A549 (cell line): ENCODE measurements around the gene SLC9A9. TPM values are rescaled to one million over a fixed set of nuclear protein-coding genes. Genes with fewer than 3 reads are reported as not detected.

Source experiments
- ATAC-seq, 2 experiments: fragments of 200-7000 bp in 1 of 2; fragments of >200 bp in 1 of 2; cut with Nextera tagmentation in 1 of 2; cut with Tn5 transposase in 1 of 2; 3 replicates each; pipeline versions ENCODE4 v1.8.0 to v1.9.1; 2018 to 2020; ENCODE audit warnings: mild to moderate bottlenecking in 1 of 2, moderate library complexity in 1 of 2
- CTCF ChIA-PET: fragments of 300-600 bp; sonication (Branson Sonifier 250); formaldehyde crosslinking; extraction: SDS; loops from one replicate; lab custom pipeline; 2021; ENCODE audit warnings: antibody characterized with exemption, inconsistent platforms; lab: Yijun Ruan, JAX
- POLR2A ChIA-PET: fragments of 350-600 bp; formaldehyde crosslinking; extraction: SDS; loops from one replicate; lab custom pipeline; 2021; ENCODE audit warnings: antibody characterized with exemption, inconsistent platforms; lab: Yijun Ruan, JAX
- DNase-seq, 2 experiments: peaks; one replicate each; pipeline versions ENCODE4 v3.0.0 to v3.0.0-alpha.2; 2011 to 2016; ENCODE audit warnings: low read depth in 1 of 2, low spot score in 1 of 2
- FAIRE-seq: peaks from 2 replicates; lab custom pipeline; 2011; peaks lifted over from hg19 to GRCh38; lab: Jason Lieb, UNC
- H3K27ac ChIP-seq, 2 experiments: fragments of >200 bp; sonication (Bioruptor Twin); formaldehyde crosslinking; 3 replicates each; pipeline ENCODE4 v1.5.1; 2016 to 2017
- H3K4me1 ChIP-seq: fragments of >200 bp; sonication (Bioruptor Twin); formaldehyde crosslinking; 3 replicates; pipeline ENCODE4 v1.6.1; 2016
- H3K4me2 ChIP-seq: fragments of >200 bp; sonication (Bioruptor Twin); formaldehyde crosslinking; 3 replicates; pipeline ENCODE4 v1.6.1; 2016
- H3K4me3 ChIP-seq: fragments of >200 bp; sonication (Bioruptor Twin); formaldehyde crosslinking; 3 replicates; pipeline ENCODE4 v1.5.1; 2016
- H3K9me3 ChIP-seq: fragments of >200 bp; sonication (Bioruptor Twin); formaldehyde crosslinking; 3 replicates; pipeline ENCODE4 v1.6.1; 2016
- BCL3 ChIP-seq: fragments of >200 bp; sonication (Bioruptor Twin); formaldehyde crosslinking; IDR thresholded peaks from 3 replicates; pipeline ENCODE4 v1.6.1; 2016
- CBX8 ChIP-seq: fragments of 200-600 bp; sonication (generic); IDR thresholded peaks from 2 replicates; pipeline ENCODE4 v1.6.1; 2016
- CHD2 ChIP-seq: fragments of 150-350 bp; IDR thresholded peaks from 2 replicates; pipeline ENCODE4 v1.6.1; 2014; ENCODE audit warnings: low read length; ENCODE audit not compliant: partially characterized antibody
- CHD4 ChIP-seq: fragments of 200-600 bp; sonication (generic); IDR thresholded peaks from 2 replicates; pipeline ENCODE4 v1.6.1; 2016; ENCODE audit warnings: antibody characterized with exemption, mild to moderate bottlenecking, borderline replicate concordance
- CTCF ChIP-seq: fragments of >200 bp; sonication (Bioruptor Twin); formaldehyde crosslinking; IDR thresholded peaks from 3 replicates; pipeline ENCODE4 v1.5.1; 2016
- EHF ChIP-seq: fragments of 250-450 bp; sonication (Bioruptor Pico); IDR thresholded peaks from 2 replicates; pipeline ENCODE4 v1.5.0; 2020; ENCODE audit warnings: mild to moderate bottlenecking
- FOSB ChIP-seq: fragments of 250-450 bp; sonication (Bioruptor Pico); IDR thresholded peaks from 2 replicates; pipeline ENCODE4 v1.5.0; 2020; ENCODE audit warnings: mild to moderate bottlenecking, moderate library complexity
- FOXS1 ChIP-seq: fragments of 250-450 bp; sonication (Bioruptor Pico); IDR thresholded peaks from 2 replicates; pipeline ENCODE4 v1.5.0; 2020; ENCODE audit warnings: mild to moderate bottlenecking, moderate library complexity
- HEYL ChIP-seq: fragments of 250-450 bp; sonication (Bioruptor Pico); IDR thresholded peaks from 2 replicates; pipeline ENCODE4 v1.8.0; 2021; ENCODE audit warnings: mild to moderate bottlenecking, moderate library complexity
- HMGXB4 ChIP-seq: fragments of 250-450 bp; sonication (Bioruptor Pico); IDR thresholded peaks from 2 replicates; pipeline ENCODE4 v1.5.0; 2021; ENCODE audit warnings: mild to moderate bottlenecking, moderate library complexity, borderline replicate concordance
- HOXB13 ChIP-seq: fragments of 250-450 bp; sonication (Bioruptor Pico); IDR thresholded peaks from 2 replicates; pipeline ENCODE4 v1.5.0; 2020; ENCODE audit warnings: low read depth, mild to moderate bottlenecking, moderate library complexity
- JUN ChIP-seq, 2 experiments: fragments of >200 bp; sonication (Bioruptor Twin); formaldehyde crosslinking; IDR thresholded peaks; 2 replicates in 1 of 2; 3 replicates in 1 of 2; pipeline ENCODE4 v1.6.1; 2016 to 2017
- KDM5A ChIP-seq: fragments of 200-600 bp; sonication (generic); IDR thresholded peaks from 2 replicates; pipeline ENCODE4 v1.6.1; 2016; ENCODE audit warnings: antibody characterized with exemption, mild to moderate bottlenecking
- MAFK ChIP-seq: fragments of 450-650 bp; IDR thresholded peaks from 2 replicates; pipeline ENCODE4 v1.6.1; 2014; ENCODE audit not compliant: partially characterized antibody
- MAZ ChIP-seq: fragments of 150-350 bp; IDR thresholded peaks from 2 replicates; pipeline ENCODE4 v1.6.1; 2014; ENCODE audit warnings: antibody characterized with exemption, low read depth, low read length, borderline replicate concordance
- NFE2L2 ChIP-seq: fragments of 150-350 bp; conservative IDR thresholded peaks from 2 replicates; pipeline ENCODE4 v1.6.1; 2014; ENCODE audit warnings: low read length
- NR3C1 ChIP-seq: fragments of >200 bp; sonication (Bioruptor Twin); formaldehyde crosslinking; IDR thresholded peaks from 3 replicates; pipeline ENCODE4 v1.6.1; 2017
- POLR2A ChIP-seq: IDR thresholded peaks from 2 replicates; pipeline ENCODE4 v1.6.1; 2012; ENCODE audit warnings: mild to moderate bottlenecking, low read length
- POLR2AphosphoS2 ChIP-seq: conservative IDR thresholded peaks from 2 replicates; pipeline ENCODE4 v1.6.1; 2012; ENCODE audit warnings: low read length, improper control_type of control experiment, inconsistent platforms
- RCOR1 ChIP-seq: fragments of 150-350 bp; IDR thresholded peaks from 2 replicates; pipeline ENCODE4 v1.6.1; 2014; ENCODE audit warnings: antibody characterized with exemption, low read length, low read depth
- REST ChIP-seq: fragments of 200-600 bp; sonication (generic); IDR thresholded peaks from 2 replicates; pipeline ENCODE4 v1.6.1; 2016; ENCODE audit warnings: antibody characterized with exemption, mild to moderate bottlenecking, moderate library complexity
- RFX5 ChIP-seq: fragments of 450-650 bp; IDR thresholded peaks from 2 replicates; pipeline ENCODE4 v1.7.1; 2014; ENCODE audit warnings: antibody characterized with exemption, mild to moderate bottlenecking, moderate library complexity
- RNF2 ChIP-seq: fragments of 200-600 bp; sonication (generic); IDR thresholded peaks from 2 replicates; pipeline ENCODE4 v1.6.1; 2016; ENCODE audit warnings: low read depth, mild to moderate bottlenecking, antibody characterized with exemption, moderate library complexity, borderline replicate concordance
- SREBF2 ChIP-seq: fragments of 450-650 bp; IDR thresholded peaks from 2 replicates; pipeline ENCODE4 v1.6.1; 2014; ENCODE audit warnings: mild to moderate bottlenecking, moderate library complexity
- TFCP2L1 ChIP-seq: fragments of 250-450 bp; sonication (Bioruptor Pico); IDR thresholded peaks from 2 replicates; pipeline ENCODE4 v1.5.0; 2021; ENCODE audit warnings: mild to moderate bottlenecking
- USF2 ChIP-seq: fragments of 450-650 bp; IDR thresholded peaks from 2 replicates; pipeline ENCODE4 v1.6.1; 2014; ENCODE audit warnings: antibody characterized with exemption
- ZFP36 ChIP-seq: fragments of 450-650 bp; IDR thresholded peaks from 2 replicates; pipeline ENCODE4 v1.6.1; 2014; ENCODE audit warnings: borderline replicate concordance; ENCODE audit not compliant: partially characterized antibody
- WGBS: methylation state at CpG from one replicate; pipeline ENCODE4 v1.1.6; 2017; ENCODE audit errors: missing lambda C conversion rate; 5-methylcytosine and 5-hydroxymethylcytosine counted together
- polyA plus RNA-seq, 4 experiments: library from polyadenylated mRNA; depleted of rRNA in 3 of 4; stranded (reverse); fragments of >200 nt; fragmentation: RNase III in 1 of 4; extraction: RNeasy Plus Mini Kit Qiagen cat#74134 plus additional on column Dnase treatment in 1 of 4; gene quantifications; 2 replicates in 3 of 4; 3 replicates in 1 of 4; pipeline ENCODE4 v1.2.3, GENCODE V29; 2011 to 2017

Gene SLC9A9
- polyA plus RNA-seq, 2 of the 4 experiments (the other 2 are of a cell fraction): 0.10 to 0.32 TPM

GRCh38 chr3:143344516-143345165 lies 503.6 kb downstream of the SLC9A9 start:
- ATAC-seq (no peak), DNase-seq (no peak), FAIRE-seq (no peak)
- ChIA-PET POLR2A (no interaction called here), CTCF (no interaction called here)
- H3K4me3 ChIP-seq: no peak overlapping the region
- H3K4me1 ChIP-seq: no peaks in the 10 kb centered on the region
- no peak overlapping the region for H3K27ac ChIP-seq
- 0% methylated on average over 1 of the region's 1 CpG for WGBS
- H3K4me2 ChIP-seq: no peak overlapping the region
- no peaks in the 10 kb centered on the region for H3K9me3 ChIP-seq
- TF ChIP-seq KDM5A (no peak), HEYL (no peak), MAZ (no peak)

GRCh38 chr3:143343944-143344343 lies 504.3 kb downstream of the SLC9A9 start:
- H3K4me2 ChIP-seq: no peak overlapping the region
- ATAC-seq (no peak), FAIRE-seq (no peak), DNase-seq (no peak)
- ChIA-PET CTCF (no interaction called here), POLR2A (no interaction called here)
- no peaks in the 10 kb centered on the region for H3K9me3 ChIP-seq
- 0% methylated on average over 1 of the region's 1 CpG for WGBS
- H3K4me1 ChIP-seq: no peaks in the 10 kb centered on the region
- H3K4me3 ChIP-seq: no peak overlapping the region
- H3K27ac ChIP-seq: no peak overlapping the region
- TF ChIP-seq MAFK: no peak
- TF ChIP-seq USF2: no peak
- no peak for TF ChIP-seq CTCF
- no peak for TF ChIP-seq HMGXB4 (CRISPR knock-in tag)
- no peak for TF ChIP-seq POLR2A

DNA sequence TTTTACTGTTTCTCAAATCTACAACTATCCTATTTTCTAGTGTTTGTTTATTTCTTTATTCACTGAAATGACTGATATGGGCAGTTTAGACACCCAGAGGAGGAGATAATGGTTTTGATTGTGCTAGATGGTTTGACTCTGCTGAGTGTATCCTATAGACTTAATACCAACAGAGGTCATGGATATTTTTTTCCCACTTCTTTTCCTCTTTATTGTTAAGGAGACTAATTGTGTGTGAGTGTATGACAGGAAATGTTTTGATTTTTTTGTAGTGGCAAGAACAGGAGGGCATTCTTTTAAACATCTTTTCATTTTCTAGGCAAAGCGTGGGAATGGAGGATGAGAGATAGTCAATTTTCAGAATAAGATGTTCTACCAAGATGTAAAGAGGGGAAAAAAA lies 505.2 kb downstream of the SLC9A9 start:
- CTCF ChIA-PET: no interaction called here
- POLR2A ChIA-PET: no interaction called here

GRCh38 chr3:143339451-143339850 lies 508.8 kb downstream of the SLC9A9 start:
- ChIA-PET CTCF (interaction anchor here (0.9 kb wide), 1 partner anchor 9 kb away, joined by 3 read pairs; no protein-coding TSS in a partner anchor), POLR2A (no interaction called here)
- Histone ChIP-seq H3K4me2 (no peak overlapping the region), H3K27ac (no peak overlapping the region), H3K4me1 (no peaks in the 10 kb centered on the region), H3K4me3 (no peak overlapping the region), H3K9me3 (no peaks in the 10 kb centered on the region)
- FAIRE-seq (no peak), ATAC-seq (no peak), DNase-seq (no peak)
- 22% methylated on average over 2 of the region's 2 CpGs for WGBS
- no peak for TF ChIP-seq POLR2A
- no peak for TF ChIP-seq HOXB13 (CRISPR knock-in tag)
- no peak for TF ChIP-seq FOSB
- no peak for TF ChIP-seq REST
- TF ChIP-seq SREBF2: no peak
- TF ChIP-seq NR3C1: no peak
- TF ChIP-seq BCL3: no peak
- TF ChIP-seq FOXS1: no peak
- TF ChIP-seq CBX8: no peak
- no peak for TF ChIP-seq RNF2
- TF ChIP-seq CHD2: no peak

More for the DNA sequence above, 505.2 kb downstream of the SLC9A9 start:
- ATAC-seq (no peak), FAIRE-seq (no peak), DNase-seq (no peak)
- Histone ChIP-seq H3K4me2 (no peak overlapping the region), H3K27ac (no peak overlapping the region), H3K4me3 (no peak overlapping the region), H3K9me3 (no peaks in the 10 kb centered on the region), H3K4me1 (no peaks in the 10 kb centered on the region)
- no peak for TF ChIP-seq EHF (CRISPR knock-in tag)
- no peak for TF ChIP-seq ZFP36
- no peak for TF ChIP-seq RFX5
- no peak for TF ChIP-seq CBX8
- TF ChIP-seq JUN (IDR thresholded peaks at IDR 0.05): no peak
- TF ChIP-seq NFE2L2: no peak
- no peak for TF ChIP-seq RCOR1
- TF ChIP-seq POLR2A: no peak
- TF ChIP-seq FOSB: no peak
- TF ChIP-seq TFCP2L1 (CRISPR knock-in tag): no peak
- TF ChIP-seq CHD4: no peak
- TF ChIP-seq POLR2AphosphoS2: no peak
- WGBS: 3% methylated on average over 1 of the region's 1 CpG
